ENCODE measurements around the gene SLC2A9.

Gene SLC2A9

DNA sequence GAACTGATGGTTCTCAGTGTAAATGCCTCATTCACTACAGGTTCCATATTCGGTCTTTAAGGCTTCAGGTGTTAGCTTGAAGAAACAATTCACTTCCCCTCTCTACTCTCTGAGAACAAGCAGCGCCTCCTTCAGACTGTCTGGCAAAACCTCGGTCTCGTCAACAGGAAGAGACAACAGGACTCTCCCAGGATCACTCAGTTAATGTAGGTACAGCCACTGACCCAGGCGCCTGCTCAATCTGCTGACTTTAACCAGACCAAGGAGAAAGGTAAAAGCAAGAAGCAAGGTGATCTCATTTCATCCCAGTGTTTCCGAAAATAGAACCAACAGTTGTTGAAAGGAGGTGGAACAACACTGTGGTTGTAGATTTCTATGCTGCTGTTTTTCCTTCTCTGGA, 102.2 kb downstream of the SLC2A9 start:
- Histone ChIP-seq H3K36me3 (replicated peaks; ENCODE audit: insufficient read depth, low read length) (no peaks in the 10 kb centered on the region), H3K4me1 (ENCODE audit: low read length) (no peaks in the 10 kb centered on the region), H3K9me2 (replicated peaks; ENCODE audit: insufficient read depth, low read length) (no peaks in the 10 kb centered on the region), H3K9me3 (replicated peaks; ENCODE audit: insufficient read depth, low read length) (no peaks in the 10 kb centered on the region), H2AFZ (ENCODE audit: low read length) (no peak overlapping the region), H3K4me2 (ENCODE audit: low read depth, low read length) (no peak overlapping the region), H3K27me3 (replicated peaks; ENCODE audit: insufficient read depth, low read length) (no peaks in the 10 kb centered on the region), H3K9ac (ENCODE audit: low read length) (no peak overlapping the region), H4K20me1 (ENCODE audit: insufficient read depth, low read length) (no peaks in the 10 kb centered on the region), H3K79me2 (ENCODE audit: low read length) (no peaks in the 10 kb centered on the region), H3K27ac (ENCODE audit: low read length) (no peak overlapping the region), H3K4me3 (ENCODE audit: low read length) (no peak overlapping the region), H3F3A (ENCODE audit: insufficient read depth, low read length) (no peaks in the 10 kb centered on the region)
- no peak for DNase-seq
- TF ChIP-seq, protein P1, sequence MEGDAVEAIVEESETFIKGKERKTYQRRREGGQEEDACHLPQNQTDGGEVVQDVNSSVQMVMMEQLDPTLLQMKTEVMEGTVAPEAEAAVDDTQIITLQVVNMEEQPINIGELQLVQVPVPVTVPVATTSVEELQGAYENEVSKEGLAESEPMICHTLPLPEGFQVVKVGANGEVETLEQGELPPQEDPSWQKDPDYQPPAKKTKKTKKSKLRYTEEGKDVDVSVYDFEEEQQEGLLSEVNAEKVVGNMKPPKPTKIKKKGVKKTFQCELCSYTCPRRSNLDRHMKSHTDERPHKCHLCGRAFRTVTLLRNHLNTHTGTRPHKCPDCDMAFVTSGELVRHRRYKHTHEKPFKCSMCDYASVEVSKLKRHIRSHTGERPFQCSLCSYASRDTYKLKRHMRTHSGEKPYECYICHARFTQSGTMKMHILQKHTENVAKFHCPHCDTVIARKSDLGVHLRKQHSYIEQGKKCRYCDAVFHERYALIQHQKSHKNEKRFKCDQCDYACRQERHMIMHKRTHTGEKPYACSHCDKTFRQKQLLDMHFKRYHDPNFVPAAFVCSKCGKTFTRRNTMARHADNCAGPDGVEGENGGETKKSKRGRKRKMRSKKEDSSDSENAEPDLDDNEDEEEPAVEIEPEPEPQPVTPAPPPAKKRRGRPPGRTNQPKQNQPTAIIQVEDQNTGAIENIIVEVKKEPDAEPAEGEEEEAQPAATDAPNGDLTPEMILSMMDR (IDR thresholded peaks at IDR 0.05; ENCODE audit: low read length), result no peak
- TF ChIP-seq EZH2phosphoT487 (IDR thresholded peaks at IDR 0.05; ENCODE audit: low read length) (no peak), EZH2 (optimal IDR thresholded peaks at IDR 0.05; ENCODE audit: low read depth, low read length) (no peak)

DNA sequence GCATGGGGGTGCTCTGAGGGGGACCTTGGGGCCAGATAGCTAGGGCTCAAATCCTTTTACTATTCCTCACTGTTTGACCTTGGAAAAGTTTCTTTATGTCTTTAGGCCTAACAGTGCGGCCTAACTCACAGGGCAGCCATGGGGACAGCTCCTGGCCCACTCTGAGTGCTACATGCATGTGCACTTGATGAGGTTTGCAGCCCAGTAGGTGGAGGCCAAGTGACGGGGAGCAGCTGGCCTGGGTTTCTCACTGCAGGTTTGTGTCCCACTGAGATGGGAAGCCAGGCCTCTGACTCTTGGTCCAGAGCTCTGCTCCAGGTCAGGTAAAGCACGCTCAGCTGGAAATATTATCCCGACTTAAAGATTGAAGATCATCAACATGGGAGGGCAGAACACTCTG, 102.8 kb downstream of the SLC2A9 start:
- no peak overlapping the region for H3K4me3 ChIP-seq (ENCODE audit: low read length)
- no peaks in the 10 kb centered on the region for H3K9me2 ChIP-seq (replicated peaks; ENCODE audit: insufficient read depth, low read length)
- no peaks in the 10 kb centered on the region for H3K27me3 ChIP-seq (replicated peaks; ENCODE audit: insufficient read depth, low read length)
- no peaks in the 10 kb centered on the region for H3K79me2 ChIP-seq (ENCODE audit: low read length)
- no peak overlapping the region for H3K4me2 ChIP-seq (ENCODE audit: low read depth, low read length)
- no peaks in the 10 kb centered on the region for H3F3A ChIP-seq (ENCODE audit: insufficient read depth, low read length)
- H3K9ac ChIP-seq (ENCODE audit: low read length), result no peak overlapping the region
- no peak overlapping the region for H3K27ac ChIP-seq (ENCODE audit: low read length)
- no peaks in the 10 kb centered on the region for H3K4me1 ChIP-seq (ENCODE audit: low read length)
- no peak for DNase-seq
- H3K9me3 ChIP-seq (replicated peaks; ENCODE audit: insufficient read depth, low read length), result no peaks in the 10 kb centered on the region
- H4K20me1 ChIP-seq (ENCODE audit: insufficient read depth, low read length), result no peaks in the 10 kb centered on the region
- TF ChIP-seq EZH2phosphoT487 (IDR thresholded peaks at IDR 0.05; ENCODE audit: low read length) (no peak), EZH2 (optimal IDR thresholded peaks at IDR 0.05; ENCODE audit: low read depth, low read length) (no peak)
- TF ChIP-seq, protein P1 (IDR thresholded peaks at IDR 0.05; ENCODE audit: low read length), result no peak
- H3K36me3 ChIP-seq (replicated peaks; ENCODE audit: insufficient read depth, low read length), result no peaks in the 10 kb centered on the region
- no peak overlapping the region for H2AFZ ChIP-seq (ENCODE audit: low read length)

DNA sequence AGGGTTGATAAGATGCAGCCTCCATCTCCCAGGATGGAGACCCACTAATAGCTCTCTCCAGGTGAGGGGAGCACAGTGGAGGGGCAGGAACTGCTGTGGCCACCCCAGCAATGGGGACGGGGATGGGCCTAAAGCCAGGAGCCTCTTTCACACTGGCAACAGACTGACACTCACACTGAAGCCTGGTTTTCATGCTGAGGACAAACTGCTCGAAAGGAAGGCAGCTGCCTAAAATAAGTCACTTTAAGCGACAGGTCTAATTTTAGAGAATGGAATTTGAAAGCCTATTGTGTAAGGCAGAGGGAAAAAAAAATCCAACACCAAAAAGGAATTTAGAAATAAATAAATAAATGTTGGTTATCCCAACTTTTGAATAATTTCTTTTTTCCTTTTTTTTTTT, 104.4 kb downstream of the SLC2A9 start:
- no peak for DNase-seq
- H4K20me1 ChIP-seq (ENCODE audit: insufficient read depth, low read length), result no peaks in the 10 kb centered on the region

More for the DNA sequence above, 104.4 kb downstream of the SLC2A9 start:
- Histone ChIP-seq H3K9me2 (replicated peaks; ENCODE audit: insufficient read depth, low read length) (no peaks in the 10 kb centered on the region), H3K36me3 (replicated peaks; ENCODE audit: insufficient read depth, low read length) (no peaks in the 10 kb centered on the region), H3F3A (ENCODE audit: insufficient read depth, low read length) (no peaks in the 10 kb centered on the region), H3K4me2 (ENCODE audit: low read depth, low read length) (no peak overlapping the region), H3K4me3 (ENCODE audit: low read length) (no peak overlapping the region), H3K9me3 (replicated peaks; ENCODE audit: insufficient read depth, low read length) (no peaks in the 10 kb centered on the region), H3K4me1 (ENCODE audit: low read length) (no peaks in the 10 kb centered on the region), H3K9ac (ENCODE audit: low read length) (no peak overlapping the region), H3K27me3 (replicated peaks; ENCODE audit: insufficient read depth, low read length) (no peaks in the 10 kb centered on the region), H3K79me2 (ENCODE audit: low read length) (no peaks in the 10 kb centered on the region), H2AFZ (ENCODE audit: low read length) (no peak overlapping the region), H3K27ac (ENCODE audit: low read length) (no peak overlapping the region)
- TF ChIP-seq EZH2phosphoT487 (IDR thresholded peaks at IDR 0.05; ENCODE audit: low read length), result no peak
- TF ChIP-seq, protein P1 (IDR thresholded peaks at IDR 0.05; ENCODE audit: low read length), result no peak
- TF ChIP-seq EZH2 (optimal IDR thresholded peaks at IDR 0.05; ENCODE audit: low read depth, low read length), result no peak
